ENCODE measurements around the gene MATN3.

Gene MATN3

DNA sequence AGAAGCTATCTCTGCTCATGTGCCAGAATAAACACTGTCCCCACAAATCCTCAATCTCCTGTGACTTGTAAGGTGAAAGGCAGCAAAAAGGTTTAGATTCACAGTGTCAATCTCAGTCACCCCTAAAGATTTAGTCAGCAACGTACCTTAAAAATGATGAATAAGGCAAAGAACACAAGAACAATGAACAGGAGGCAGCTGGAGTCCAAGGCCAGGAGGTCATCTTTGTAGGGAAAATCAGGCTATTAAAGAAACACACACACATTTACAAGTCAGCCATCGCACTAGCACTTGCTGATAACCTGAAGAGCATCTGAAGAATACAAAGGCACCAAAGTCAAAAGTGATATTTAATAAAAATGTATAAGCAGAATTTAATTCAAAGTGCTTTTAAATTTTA, 22.4 kb upstream of the MATN3 start:
- no peak for TF ChIP-seq CTCF (IDR thresholded peaks at IDR 0.05; ENCODE audit: low read depth, low read length, missing control alignments)

GRCh38 chr2:20034218-20034617, 21.8 kb upstream of the MATN3 start:
- DNase-seq (ENCODE audit: low read depth): no peak
- TF ChIP-seq CTCF (IDR thresholded peaks at IDR 0.05; ENCODE audit: low read depth, low read length, missing control alignments): no peak
- no peak overlapping the region for H3K4me3 ChIP-seq (ENCODE audit: low read depth, low read length)

More for the DNA sequence above, 22.4 kb upstream of the MATN3 start:
- DNase-seq (ENCODE audit: low read depth): no peak
- no peak overlapping the region for H3K4me3 ChIP-seq (ENCODE audit: low read depth, low read length)

DNA sequence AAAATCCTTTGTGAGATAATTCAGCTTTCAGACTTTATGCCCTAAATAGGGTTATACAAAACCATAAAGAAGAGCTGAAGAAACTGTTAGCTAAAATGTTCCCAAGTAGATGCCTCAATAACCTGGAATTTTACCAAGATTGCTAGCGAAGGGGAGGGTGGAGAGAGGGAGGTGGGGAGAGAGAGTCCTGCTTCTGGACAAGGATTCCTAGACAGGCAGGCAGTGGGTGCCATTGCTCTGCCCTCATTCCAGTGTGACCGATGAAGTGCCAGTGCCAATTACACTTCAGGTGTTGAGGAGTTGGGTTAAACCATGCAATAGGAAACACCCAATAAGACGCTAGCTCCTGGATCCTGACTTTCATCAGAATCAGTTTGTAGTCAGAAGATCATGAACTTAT, 20.9 kb upstream of the MATN3 start:
- no peak for TF ChIP-seq CTCF (IDR thresholded peaks at IDR 0.05; ENCODE audit: low read depth, low read length, missing control alignments)
- DNase-seq (ENCODE audit: low read depth): no peak
- no peak overlapping the region for H3K4me3 ChIP-seq (ENCODE audit: low read depth, low read length)

GRCh38 chr2:20030224-20030623, 17.8 kb upstream of the MATN3 start:
- no peak for TF ChIP-seq CTCF (IDR thresholded peaks at IDR 0.05; ENCODE audit: low read depth, low read length, missing control alignments)
- H3K4me3 ChIP-seq (ENCODE audit: low read depth, low read length): no peak overlapping the region

DNA sequence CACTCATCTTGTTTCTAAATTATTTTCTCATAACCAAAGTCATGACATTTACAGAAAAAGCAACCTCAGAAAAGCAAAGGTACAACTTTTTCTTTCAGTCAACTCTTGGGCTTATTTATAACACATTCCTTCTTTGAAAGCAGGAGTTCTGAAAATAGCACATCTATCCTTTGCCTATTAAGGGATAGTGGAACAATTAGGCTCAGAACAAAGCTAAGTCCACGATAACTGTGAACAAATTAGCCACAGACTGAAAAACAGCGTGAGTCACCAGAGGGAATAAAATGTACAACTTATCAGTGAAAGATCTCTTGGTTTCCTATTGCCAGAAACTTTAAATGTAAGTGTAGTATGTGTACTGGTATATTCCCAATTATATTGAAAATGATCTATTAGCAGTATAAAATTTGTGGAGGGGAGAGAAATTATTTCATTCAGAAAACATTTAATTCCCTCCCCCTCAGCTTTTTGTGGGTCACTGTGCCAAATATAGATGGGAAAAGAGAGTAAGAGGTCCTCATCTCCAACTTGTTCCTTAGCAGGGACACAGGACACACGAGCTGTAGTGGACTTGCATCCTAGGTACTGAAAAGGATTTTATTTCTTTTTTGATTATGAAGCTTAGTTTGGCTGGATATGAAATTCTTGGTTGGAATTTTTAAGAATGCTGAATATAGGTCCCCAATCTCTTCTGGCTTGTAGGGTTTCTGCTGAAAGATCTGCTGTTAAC, 15.4 kb upstream of the MATN3 start:
- no peak for DNase-seq (ENCODE audit: low read depth)
- no peak for TF ChIP-seq CTCF (IDR thresholded peaks at IDR 0.05; ENCODE audit: low read depth, low read length, missing control alignments)
- H3K4me3 ChIP-seq (ENCODE audit: low read depth, low read length): no peak overlapping the region

More at GRCh38 chr2:20030224-20030623, 17.8 kb upstream of the MATN3 start:
- DNase-seq (ENCODE audit: low read depth): no peak

- TF ChIP-seq CTCF (IDR thresholded peaks at IDR 0.05; ENCODE audit: low read depth, low read length, missing control alignments): no peak
- DNase-seq (ENCODE audit: low read depth): no peak
- H3K4me3 ChIP-seq (ENCODE audit: low read depth, low read length): no peak overlapping the region
These were observed 14.8 kb upstream of the MATN3 start for GRCh38 chr2:20027260-20027677.

Data from GM12864 (cell line).